Germinal center (tissue), 1 donor: ENCODE data around the gene ATG13.
"Not testable (repeated sequence)": the region's sequence is repeated elsewhere in the genome, so short reads cannot be mapped to it uniquely, and the experiment has no call there.

Experiments used
- DNase-seq: peaks from one replicate; pipeline ENCODE4 v3.0.0; 2012; ENCODE audit warnings: mixed read lengths, low spot score

Gene ATG13

DNA sequence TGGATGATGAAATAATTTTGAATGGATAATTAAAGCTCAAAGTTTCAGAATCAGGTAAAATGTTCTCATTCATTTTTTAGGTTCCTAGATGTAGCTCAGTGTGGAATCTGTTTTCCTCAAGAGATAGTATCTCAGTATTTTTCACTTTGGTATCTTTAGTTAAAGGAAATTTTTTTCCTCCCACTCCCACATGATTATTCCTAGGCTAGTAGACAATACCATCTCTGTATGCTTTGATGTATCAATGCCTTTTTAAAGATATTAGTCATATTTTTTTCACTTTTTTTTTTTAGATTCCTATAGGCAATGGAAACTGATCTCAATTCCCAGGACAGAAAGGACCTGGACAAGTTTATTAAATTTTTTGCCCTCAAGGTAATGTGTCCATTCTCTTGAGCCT, 26.6 kb downstream of the ATG13 start:
- DNase-seq: no peak

DNA sequence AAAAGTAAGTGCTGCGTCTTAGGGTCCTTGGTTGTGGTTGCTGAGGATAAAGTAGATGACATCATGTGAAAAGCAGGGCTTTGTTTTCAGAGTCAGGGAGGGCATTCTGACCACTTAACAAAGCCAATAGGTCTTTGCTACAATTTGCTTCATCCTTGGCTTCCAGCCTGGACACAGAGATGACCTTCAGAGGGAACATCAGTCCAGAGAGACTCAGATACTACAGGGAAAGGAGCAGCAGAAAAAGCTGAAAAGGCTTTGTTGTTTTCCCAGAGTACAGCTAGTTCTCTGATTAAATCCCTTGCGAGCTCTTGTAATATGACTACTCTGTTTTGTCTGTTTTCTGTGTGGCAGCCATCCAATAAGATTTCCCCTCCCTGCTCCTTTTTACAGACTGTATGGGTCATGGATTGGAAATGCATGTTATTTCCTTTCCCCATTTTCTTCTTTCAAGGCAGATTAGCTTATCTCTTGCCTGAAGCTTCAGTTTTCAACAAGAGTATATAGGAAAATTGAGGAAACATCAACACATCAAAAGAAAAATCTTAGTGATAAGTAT, 31.9 kb downstream of the ATG13 start:
- no peak for DNase-seq

DNA sequence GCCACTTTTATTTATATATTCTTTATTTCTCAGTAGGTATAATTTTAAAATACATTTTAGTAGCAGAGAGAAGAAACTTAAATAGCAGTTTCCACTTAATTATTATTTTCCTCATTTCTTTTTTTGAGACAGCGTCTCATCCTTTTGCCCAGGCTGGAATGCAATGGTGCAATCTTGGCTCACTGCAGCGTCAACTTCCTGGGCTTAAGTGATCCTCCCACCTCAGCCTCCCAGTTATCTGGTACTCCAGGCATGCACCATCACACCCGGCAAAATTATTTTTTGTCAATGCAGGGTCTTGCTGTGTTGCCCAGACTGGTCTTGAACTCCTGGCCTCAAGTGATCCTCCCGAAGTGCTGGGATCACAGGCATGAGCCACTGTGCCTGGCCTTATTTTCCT, 38.3 kb downstream of the ATG13 start:
- no peak for DNase-seq

DNA sequence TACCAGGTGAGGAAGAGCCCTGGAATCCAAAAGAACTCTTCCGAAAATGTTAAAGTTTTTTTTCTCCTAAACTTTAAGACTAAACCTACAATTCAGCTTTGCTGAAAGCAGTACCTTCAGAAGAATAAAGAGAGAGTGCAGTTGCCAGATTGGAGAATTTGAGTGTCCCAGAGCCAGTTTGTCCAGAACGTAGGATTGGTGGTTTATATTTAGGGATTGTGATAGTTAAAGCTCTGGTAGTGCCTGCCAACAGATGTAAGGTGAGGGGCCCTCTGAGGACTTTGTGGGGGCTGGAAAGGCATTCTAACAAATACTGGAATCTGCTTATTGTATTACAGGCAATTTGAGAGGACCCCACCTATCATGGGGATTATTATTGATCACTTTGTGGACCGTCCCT, 39.8 kb downstream of the ATG13 start:
- no peak for DNase-seq

DNA sequence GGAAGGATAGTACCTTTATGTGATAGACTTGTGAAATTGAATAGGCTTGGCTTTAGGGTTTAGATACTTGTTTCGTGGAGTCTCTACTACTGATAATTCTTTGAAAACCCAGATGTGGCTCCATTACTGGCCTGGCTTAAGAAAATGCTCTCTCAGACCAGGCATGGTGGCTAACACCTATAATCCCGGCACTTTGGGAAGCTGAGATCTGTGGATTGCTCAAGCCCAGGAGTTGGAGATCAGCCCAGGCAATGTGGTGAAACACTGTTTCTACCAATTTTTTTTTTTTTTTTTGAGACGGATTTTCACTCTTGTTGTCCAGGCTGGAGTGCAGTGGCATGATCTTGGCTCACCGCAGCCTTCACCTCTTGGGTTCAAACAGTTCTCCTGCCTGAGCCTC, 40.9 kb downstream of the ATG13 start:
- DNase-seq: no peak

DNA sequence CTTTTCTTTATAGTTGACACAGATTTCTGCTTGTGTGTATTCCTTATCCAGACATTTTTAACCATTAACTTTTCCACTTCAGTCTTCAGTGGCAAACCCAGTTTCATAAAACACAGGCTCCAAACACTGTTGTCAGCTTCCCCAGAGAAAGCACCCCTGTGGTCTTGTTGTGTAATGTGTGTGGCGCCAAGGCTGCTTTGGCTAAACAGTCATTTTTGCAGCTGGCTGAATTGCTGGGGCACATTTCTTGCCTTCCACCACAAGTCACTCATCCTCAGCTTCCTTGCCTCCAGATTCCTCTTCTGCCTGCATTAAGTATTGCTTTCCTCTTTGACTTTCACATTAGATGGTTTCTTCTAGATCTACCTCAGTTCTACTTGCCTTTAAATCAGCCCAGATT, 42.6 kb downstream of the ATG13 start:
- DNase-seq: no peak

DNA sequence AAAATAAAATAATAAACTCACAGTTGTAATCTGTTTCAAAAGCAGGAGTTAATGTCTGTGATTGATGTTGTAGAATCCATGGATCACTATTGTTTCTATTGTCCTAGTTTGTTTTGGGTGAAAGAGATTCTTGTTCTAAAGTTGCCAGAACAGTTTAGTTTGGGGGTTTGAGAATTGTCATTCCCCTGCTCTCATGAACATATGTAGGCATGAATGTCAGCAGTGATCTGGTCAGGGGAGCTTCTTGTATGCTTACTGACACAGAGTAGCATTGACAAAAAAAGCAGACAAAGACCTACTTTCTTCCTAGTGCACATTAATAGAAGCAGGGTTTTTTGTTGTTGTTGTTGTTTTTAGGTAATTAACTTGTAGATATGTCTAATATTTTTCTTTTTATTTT, 44.5 kb downstream of the ATG13 start:
- DNase-seq: no peak

DNA sequence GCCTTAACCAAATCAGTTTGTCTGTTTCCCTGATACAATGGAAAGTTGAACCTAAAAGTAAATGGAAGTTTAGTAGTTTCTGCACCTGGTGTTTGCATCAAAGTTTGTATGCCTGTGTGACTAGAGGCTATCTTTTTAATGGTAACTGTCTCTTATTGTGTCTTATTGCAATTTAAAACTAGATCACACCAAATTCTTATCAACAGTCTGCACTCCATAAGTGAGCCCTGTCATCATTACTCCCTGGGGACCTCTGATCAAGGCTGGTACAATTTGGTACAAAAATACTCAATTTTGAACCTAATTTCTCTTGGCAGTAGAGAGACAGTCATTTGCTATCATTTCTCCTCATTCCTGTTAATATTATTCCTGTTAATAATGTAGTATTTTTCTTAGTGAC, 45.0 kb downstream of the ATG13 start:
- no peak for DNase-seq

DNA sequence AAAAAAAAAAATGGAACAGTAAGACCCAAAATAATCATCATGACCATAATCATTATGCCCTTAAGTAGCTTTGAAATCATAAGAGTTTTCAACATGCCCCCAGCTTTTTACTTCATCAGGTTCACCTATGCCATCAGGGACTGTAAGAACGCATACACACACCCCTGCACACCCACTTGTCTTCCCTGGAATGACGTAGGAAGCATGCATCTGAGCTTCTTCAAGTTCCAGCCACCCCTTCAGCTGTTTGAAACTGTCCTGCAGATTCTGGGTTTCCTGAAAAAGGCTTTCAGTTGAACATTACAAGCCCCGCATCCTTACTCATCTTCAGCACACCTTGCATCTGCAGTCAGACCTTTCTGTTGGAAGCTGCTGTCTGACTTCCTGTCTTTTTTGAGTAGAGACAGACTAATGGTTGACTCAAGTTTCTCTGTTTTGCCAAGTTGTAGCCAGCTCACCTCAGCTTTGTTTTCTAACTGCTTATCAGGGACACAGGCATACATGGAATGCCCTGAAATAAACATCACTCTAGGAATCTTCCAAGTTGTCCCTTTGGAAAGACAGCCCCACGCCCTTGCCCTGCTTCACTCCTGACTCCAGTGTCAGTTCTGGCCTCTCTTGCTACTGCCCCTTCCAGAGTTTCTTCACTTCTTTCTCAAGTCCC, 46.1 kb downstream of the ATG13 start:
- DNase-seq: no peak

DNA sequence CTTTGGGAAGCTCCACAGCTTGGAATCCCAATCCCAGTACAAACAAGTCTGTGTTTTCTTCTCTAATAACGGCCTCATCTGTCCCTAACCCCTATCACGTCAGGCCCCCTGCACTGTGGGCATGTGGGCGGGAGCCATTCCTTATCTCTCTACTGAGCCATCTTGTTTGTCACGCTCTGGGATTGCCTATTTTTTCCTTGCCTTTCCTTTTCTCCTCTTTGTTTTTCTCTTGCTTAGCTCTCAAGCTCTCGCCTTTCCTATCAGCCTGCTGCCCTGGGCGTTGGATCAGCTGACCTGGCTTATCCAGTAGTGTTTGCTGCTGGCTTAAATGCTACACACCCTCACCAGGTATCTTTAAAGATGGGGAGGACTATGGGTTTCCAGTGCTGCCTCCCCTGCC, 47.3 kb downstream of the ATG13 start:
- DNase-seq: no peak

DNA sequence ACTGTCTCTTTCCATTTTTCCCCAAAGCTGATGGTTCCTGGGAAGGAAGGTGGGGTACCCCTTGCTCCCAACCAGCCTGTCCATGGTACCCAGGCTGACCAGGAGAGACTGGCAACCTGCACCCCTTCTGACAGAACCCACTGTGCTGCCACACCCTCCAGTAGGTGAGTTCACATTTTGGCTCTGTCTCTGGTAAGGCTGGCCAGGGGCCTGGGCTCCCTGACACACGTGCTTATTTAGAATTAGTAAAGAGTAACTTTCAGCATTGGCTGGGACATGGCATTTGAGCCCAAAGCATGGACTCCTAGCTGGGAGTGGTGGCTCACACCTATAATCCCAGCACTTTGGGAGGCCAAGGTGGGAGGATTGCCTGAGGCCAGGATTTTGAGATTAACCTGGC, 48.0 kb downstream of the ATG13 start:
- no peak for DNase-seq

DNA sequence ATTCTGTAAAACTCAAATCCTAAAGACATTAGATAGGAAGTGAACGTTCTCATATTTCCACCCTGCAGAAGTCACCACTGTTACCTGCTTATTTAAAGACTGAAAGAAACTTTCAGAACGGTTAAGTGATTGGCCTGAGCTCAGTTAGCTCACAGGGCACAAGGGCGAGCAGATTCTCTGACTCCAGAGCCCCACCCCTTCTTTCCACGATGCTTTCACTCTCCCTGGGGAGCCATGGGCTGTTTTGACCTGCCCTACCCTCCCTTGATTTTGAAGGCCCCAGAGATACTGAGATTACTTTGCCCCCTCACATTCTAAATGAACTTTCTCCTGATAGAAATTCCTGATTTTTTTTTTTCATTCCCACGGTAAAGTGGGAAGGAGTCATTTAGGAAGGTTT, 49.2 kb downstream of the ATG13 start:
- no peak for DNase-seq

DNA sequence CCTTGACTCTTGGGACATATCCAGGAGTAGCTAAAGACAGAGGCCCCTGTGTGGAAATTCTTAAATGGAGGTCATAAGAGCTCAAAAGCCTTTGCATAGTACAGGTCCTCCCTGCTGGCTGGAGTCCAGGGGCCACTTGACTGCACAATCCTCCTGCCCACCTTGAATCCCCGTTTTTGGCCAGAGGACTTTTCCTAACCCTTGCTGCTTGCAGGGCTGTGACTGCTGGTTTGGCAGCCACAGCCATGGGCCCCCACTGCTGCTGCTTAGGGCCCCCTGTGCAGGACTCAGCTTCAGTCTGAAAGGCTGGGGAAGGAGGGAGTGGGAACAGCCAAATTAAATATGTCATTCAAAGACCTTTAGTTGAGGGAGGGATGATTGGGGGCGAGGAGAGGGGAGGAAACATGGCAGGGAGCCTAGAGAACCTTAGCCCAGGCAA, 49.7 kb downstream of the ATG13 start:
- DNase-seq: no peak

DNA sequence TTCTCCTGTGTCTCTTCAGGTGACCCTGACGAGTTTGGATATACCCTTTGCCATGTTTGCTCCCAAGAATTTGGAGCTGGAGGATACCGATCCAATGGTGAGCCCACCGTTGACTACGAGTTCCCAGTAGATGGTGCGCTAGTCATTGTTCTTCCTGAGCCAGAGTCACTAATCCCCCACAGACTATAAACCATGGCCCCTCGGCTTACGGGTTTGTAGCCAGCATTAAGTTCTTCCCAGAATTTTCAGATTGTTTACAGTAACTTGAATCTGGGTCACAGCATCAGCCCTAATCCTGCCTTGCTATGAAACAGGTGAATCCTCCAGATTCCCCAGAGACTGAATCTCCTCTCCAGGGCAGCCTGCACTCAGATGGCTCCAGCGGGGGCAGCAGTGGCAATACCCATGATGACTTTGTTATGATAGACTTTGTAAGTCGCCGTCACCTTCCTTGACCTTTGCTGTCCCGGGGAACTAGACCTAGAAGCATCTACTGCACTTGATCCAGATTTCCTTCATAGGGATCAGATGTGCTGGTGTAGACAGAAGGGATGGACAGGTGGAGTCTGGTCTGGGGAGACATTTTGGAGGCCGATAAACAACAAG, 51.2 kb downstream of the ATG13 start:
- no peak for DNase-seq

DNA sequence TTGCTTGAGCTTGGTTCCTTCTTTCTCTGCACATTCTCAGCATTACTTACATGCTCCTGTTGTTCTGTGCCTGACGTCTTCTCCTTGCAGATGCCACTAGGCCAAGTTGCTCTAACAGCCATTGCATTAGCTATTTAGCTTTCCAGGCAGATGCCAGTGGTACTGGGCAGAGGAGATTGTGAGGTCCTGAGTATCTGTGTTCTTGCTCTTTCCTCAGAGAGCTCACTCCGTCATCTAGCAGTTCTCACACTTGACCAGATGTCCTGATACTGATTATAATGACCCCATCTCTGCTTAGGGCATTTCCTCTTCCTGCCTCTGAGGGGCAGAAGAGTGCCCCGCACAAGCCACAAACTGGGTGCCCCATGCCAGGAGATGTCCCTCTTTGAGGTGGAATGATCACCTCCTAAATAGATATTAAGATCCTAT, 52.4 kb downstream of the ATG13 start:
- no peak for DNase-seq

DNA sequence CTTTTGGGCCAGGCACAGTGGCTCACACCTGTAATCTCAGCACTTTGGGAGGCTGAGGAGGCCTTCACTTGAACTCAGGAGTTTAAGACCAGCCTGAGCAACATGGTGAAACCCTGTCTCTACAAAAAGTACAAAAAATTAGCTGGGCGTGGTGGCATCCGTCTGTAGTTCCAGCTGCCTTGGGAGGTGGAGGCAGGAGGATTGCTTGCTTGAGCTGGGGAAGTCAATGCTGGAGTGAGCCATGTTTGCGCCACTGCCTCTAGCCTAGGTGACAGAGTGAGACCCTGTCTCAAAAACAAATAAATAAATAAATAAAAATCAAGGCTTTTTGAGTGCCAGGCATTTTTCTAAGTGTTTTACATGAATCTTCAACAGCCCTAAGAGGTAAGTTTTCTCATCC, 53.2 kb downstream of the ATG13 start:
- DNase-seq: not testable (repeated sequence)

DNA sequence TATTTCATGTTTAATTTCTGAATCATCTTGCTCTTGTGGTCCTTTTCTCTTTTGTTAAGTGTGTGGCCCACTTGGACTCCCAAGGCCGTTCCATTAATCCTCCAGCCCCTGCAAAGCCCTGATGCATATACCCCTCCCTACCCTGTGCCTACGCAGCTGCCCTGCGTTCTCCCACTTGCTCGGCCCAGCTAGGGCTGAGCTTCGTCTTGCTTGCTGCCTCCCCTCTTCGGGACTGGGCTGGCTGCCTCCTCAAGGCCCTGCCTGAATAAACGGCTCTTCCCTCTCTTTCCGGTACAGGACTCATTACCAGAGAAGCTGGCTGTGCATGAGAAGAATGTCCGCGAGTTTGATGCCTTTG, 54.6 kb downstream of the ATG13 start:
- DNase-seq: no peak

DNA sequence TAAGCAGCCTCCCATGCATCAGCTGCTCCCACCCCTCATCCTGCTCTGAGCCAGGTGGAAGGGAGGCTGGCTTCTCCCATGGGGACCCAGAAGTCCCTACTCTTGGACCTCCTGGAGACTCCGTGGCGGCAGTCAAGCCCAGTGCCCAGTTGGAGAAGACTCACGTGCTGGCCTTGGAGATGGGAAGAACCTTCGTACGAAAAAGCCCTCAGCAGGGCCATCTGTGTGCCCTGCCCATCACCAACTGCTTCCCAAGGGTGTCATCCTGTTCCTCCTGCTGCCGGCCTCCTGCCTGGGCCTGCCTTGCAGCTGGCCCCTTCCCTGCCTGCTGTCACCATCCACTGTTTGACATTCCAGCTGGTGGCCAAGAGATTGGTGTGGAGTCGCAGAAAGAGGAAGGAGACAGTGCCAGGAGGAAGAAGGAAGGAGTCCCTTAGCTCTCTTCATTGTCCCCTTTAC, 55.1 kb downstream of the ATG13 start:
- no peak for DNase-seq

DNA sequence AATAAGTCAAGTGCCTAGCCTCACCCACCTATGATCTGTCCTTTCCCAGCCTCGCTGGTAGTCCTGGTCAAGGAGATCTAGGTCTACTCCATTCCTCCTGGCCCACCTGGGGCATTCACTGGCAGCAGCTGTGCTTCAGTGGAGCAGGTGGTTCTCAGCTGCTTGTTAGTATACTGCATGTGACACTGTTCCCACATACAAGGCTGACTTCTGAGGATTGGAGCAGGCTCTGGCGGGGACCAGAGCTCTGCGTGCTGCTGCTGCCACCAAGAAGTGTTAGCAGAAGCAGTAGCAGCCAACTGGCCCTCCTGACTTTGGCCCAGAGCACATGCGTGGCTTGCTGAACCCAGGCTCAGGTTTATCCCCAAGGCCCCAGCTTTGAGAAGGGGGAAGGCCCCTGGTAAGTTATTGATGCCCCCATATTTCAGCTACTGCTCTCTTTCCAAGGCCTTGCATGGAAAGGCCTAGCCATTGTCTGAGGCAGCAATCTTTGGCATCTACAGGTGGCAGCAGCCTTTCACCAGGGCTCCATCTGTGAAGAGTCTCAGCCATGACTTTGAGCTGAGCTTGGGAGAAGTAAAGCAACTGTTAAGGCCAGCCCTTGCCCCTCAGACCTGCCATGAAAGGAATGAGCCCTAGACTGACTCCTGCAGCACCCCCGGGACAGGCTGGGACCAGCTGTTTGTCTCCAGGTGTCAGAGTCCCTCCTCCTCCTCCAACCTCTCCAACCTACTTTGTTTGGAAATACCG, 56.5 kb downstream of the ATG13 start:
- no peak for DNase-seq

DNA sequence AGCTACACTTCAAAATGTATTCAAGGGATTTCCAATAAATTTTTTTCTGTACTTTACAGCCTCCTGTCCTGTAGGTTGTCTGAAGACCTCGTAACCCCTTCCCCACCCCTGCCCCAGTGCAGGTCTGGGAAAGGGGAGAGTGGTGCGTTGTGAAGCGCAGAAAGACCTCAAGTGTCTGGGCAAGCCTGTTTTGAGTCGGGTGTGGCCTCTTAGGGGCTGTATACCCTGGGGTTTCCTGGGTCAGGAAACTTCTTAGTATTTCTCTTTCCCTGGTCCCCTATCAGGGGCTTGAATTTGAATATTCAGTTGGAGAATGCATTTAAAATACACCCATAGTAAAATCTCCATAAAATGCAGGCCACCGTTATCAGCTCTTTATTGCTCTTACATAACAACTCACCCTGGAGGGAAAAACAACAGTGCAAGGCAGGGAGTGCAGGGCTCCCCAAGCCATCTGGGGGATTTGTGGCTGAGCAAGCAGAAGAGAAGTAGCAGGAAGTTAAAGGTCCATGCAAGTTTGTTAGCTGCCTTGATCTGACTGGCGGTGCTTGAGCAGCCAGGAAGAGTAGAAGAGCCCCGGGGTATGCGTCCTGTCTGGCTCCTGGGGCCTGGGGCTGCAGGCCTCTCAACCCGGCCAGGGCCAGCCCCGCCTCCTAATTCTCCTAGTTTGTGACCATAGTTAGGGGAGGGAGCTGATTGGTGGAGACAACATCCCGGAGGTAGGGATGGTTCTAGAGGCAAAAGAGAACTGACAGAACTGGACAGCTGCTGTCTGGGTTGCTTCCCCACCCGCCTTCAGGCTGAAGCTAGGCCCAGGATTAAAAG, 57.3 kb downstream of the ATG13 start:
- no peak for DNase-seq

DNA sequence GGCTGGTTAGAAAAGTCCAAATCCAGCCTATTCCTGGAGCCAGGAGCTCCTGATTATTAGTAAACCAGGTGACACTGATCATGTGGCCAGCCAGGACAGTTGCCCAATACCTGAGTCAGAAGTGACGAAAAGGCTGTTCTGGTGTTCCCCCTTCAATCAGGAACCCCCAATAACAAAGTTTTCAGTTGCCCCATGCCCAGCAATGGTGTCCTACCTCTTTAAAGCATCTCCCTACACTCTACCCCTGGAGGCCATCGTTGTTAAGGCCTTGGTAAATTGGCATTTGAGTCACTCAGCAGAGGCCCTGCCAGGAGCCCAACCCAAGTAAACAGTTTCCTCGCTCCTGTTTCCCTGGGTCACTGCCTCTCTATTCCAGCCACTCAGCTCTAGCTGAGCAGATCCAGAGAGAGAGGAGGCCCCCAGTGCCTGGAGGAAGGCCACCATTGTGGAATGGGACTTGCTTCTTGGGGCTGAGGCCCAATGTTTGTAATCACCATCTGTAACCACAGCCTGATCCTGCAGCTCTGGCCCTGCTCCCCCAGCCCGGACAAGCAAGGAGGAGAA, 58.0 kb downstream of the ATG13 start:
- DNase-seq: no peak

DNA sequence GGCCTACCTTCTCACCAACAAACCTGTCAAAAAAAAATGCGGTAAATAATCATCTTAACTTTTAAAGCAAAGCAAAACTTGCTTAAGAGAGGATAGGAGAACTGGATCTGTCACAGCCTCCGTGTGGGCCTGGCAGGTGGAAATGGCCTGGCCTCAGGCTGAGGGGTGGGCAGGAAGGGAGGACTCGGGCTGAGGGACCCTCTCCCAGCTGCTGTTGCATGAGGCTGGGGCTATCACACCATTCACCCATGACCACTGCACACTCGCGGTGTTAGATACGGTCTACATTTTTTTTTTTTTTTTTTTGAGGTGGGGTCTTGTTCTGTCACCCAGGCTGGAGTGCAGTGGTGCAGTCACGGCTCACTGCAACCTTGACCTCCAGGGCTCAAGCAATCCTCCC, 58.6 kb downstream of the ATG13 start:
- no peak for DNase-seq
